Activated CD8-positive, alpha-beta memory T cell treated with anti-CD3 and anti-CD28 coated beads for 4 hours (primary cell): ENCODE data around the gene GPHN.
"Not testable (repeated sequence)": the region's sequence is repeated elsewhere in the genome, so short reads cannot be mapped to it uniquely, and the experiment has no call there.

Source experiments
- DNase-seq, 2 donors: peaks; one replicate each; pipeline ENCODE4 v3.0.0-alpha.2; 2020; ENCODE audit warnings: low read depth in 2 of 2

The GPHN gene

DNA sequence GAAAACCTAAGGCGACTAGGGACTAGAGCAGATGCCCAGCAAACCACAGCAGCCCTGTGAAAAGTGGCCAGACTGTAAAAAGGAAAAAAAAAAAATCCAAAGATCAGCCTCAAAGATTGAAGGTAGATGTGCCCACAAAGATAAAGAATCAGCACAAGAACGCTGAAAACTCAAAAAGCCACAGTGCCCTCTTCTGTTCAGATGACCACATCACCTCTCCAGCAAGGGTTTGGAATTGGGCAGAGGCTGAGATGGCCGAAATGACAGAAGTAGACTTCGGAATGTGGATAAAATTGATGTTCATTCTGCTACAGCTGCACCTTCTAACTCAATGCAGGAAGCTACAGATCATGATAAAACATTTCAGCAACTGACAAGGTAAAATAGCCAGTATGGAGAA is 154.4 kb downstream of the GPHN start:
- no peak for DNase-seq

DNA sequence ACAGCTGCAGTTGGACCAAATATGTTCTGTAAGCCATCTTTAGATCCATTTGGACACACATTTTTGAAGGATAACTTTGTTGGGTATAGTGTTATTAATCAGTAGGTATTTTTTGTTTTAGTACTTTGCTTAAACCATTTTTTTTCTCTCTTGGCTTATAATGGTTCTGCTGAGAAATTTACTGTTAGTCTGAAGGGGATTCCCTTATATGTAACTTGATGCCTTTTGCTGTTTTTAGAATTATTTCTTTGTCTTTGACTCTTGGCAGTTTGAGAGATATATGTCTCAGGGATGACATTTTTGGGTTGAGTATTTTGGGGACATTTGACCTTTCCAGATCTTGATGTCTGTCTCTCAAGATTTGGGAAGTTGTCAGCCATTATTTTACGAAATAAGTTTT is 169.8 kb downstream of the GPHN start:
- no peak for DNase-seq

DNA sequence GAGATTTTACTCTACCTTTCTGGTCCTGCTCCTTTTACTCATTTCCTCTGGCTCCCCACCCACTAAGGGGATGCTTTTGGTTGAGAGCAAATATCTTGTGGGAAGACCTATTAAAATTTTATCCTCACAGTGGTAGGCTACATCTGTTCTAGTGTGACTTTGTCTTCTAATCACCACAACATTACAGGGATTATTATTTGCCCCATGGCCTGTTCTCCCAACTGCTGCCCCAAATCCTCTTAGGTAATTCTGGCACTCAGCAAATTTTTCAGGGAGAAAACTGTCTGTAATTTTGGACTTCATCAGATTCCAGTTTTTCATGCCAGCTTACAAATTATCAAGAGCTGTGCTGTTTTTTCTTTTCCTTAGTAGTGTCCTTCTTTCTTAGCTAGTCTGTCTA is 172.3 kb downstream of the GPHN start:
- DNase-seq: no peak

- no peak for DNase-seq
Measured at GRCh38 chr14:66696326-66696725, 188.4 kb downstream of the GPHN start.

DNA sequence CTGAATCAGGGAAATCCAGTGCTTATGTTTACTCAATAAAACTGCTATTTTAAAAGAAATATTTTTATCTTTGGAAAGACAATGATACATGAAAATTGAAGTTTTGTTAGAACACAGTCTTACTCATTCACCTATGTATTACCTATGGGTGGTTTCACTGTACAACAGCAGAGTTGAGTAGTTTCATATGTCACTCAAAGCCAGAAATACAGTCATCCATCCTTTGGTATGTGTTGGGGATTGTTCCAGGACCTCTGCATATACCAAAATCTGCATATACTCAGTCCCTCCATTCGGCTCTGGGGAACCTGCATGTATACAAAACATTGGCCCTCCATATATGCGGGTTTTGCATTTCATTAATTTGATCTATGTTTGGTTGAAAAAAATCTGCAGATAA is 190.6 kb downstream of the GPHN start:
- DNase-seq: no peak

DNA sequence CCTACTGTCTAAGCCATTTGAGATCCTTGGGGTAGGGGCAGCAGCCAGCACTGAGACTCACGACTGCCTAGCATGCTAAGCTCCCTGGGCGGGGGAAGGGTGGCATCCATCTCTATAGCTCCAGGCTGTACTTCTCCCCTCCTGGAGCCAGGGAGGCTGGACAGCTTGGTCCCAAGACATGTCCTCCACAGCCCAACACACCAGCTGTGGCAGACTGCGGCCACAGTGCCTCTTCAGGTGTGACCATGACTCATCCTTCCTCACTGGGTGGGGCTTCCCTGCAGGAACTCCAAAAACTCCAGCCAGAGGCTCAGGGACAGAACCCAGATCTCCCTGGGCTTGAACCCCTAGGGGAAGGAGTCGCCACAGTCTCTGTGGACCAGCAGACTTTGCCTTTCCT is 193.9 kb downstream of the GPHN start:
- no peak for DNase-seq

GRCh38 chr14:66708267-66708666 is 200.3 kb downstream of the GPHN start:
- no peak for DNase-seq

DNA sequence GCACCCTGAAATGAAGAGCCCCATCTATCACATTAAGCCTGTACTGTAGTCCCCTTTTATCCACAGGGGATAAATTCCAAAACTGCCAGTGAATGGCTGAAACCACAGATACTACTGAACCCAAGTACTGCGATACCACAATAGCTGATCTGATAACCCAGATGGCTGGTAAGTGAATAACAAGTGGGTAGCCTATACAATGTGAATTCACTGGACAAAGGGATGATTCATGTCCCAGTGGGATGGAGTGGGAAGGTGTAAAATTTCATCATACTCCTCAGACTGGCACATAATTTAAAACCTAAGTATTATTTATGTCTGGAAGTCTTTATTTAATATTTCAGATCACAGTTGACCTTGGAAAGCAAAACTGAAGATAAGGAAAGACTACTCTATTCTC is 201.3 kb downstream of the GPHN start:
- DNase-seq: no peak

- DNase-seq: not testable (repeated sequence)
Measured at GRCh38 chr14:66714291-66714690, 206.3 kb downstream of the GPHN start.

GRCh38 chr14:66715313-66715712 is 207.4 kb downstream of the GPHN start:
- DNase-seq: not testable (repeated sequence)

DNA sequence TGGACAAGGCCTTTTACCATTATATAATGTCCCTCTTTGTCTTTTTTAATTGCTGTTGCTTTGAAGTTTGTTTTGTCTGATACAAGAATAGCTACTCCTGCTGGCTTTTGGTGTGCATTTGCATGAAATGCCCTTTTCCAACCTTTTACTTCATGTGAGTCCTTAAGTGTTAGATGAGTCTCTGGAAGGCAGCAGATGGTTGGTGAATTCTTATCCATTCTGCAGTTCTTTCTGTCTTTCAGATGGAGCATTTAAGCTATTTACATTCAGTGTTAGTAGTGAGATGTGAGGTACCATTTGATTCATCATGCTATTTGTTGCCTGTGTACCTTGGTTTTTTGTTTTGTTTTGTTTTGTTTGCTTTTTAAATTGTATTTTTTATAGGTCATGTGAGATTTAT is 208.3 kb downstream of the GPHN start:
- DNase-seq: no peak

DNA sequence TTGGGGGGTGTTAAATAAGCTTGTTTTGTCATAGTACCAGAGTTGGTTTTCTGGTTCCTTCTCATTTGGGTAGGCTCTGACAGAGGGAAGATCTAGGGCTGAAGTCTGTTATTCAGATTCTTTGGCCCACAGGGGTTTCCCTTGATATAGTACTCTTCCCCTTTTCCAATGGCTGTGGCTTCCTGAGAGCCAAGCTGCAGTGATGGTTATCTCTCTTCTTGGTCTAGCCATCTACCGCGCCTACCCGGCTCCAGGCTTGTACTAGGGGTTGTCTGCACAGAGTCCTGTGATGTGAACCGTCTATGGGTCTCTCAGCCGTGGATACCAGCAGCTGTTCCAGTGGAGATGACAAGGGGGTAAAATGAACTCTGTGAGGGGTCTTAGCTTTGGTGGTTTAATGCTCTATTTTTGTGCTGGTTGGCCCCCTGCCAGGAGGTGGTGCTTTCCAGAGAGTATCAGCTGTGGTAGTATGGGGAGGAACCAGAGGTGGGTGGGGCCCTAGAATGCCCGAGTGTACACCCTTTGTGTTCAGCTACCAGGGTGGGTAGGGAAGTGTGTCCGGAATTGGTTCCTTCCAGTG is 209.7 kb downstream of the GPHN start:
- DNase-seq: no peak

DNA sequence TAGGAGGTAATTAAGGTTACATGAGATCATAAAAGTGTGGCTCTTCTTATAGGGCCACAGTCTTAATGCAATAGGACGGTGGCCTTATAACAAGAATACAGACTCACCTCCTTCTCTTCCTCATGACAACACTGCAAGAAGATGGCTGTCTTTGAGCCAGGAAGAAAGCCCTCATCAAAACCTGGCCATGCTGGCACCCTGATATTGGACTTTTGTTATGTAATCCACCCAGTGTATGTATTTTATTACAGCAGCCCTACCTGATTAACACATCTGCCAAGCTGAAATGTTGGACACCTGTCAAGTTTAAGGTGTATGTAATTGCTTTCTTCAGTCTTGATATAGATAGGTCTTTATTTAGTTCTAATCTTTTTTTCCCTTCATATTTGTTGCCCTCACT is 217.0 kb downstream of the GPHN start:
- DNase-seq: no peak

GRCh38 chr14:66731298-66731697 is 223.4 kb downstream of the GPHN start:
- DNase-seq: not testable (repeated sequence)

DNA sequence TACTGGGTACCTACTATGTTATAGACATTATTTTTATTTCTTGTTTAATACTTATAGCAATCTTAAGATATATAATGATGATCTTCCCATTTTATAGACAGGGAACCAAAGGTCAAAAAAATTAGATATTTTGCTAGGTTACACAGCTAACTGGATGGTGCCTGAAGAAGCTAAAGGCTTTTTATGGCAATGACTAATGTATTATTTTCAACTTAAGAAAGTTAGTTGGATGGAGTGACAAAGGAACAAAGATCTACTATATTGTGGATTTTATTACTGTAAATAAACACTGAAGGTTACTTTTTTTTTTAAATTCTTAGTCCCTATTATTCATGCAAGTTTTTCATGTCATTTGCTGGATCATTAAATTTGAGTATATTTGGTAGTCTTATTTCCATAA is 227.9 kb downstream of the GPHN start:
- no peak for DNase-seq

DNA sequence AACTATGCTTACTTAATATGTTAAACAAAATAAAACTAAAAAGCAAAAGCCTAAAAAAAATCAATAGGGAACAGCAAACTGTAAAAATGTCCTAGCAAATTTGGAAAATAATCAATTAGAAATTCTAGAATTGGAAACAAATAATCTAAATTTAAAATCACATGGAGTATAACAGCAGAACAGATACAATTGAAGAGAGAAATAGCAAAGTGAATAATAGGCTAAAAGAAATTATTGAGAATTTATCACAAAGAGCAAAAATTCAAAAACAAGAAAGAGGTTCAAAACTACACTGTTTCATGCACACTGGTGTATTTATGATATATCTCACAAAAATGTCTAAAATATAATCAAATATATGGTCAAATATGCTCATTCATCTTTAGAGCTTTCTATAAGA is 231.9 kb downstream of the GPHN start:
- no peak for DNase-seq

DNA sequence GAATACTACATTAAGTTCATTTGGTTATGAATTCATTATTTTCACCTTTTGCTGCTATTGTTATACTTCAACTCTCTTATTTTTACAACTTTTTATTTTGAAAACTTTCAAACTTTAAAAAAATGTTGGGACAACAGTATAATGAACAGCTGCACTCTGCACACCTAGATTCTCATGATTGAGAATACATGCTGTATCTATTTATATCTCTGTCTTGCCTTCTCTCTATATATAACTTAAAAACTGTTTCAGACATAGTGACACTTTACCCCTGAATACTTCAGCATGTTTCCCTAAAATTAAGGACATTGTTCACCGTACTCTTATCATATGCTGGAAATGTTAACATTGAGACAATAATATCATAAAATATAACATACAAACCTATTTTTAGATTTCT is 237.1 kb downstream of the GPHN start:
- DNase-seq: no peak

DNA sequence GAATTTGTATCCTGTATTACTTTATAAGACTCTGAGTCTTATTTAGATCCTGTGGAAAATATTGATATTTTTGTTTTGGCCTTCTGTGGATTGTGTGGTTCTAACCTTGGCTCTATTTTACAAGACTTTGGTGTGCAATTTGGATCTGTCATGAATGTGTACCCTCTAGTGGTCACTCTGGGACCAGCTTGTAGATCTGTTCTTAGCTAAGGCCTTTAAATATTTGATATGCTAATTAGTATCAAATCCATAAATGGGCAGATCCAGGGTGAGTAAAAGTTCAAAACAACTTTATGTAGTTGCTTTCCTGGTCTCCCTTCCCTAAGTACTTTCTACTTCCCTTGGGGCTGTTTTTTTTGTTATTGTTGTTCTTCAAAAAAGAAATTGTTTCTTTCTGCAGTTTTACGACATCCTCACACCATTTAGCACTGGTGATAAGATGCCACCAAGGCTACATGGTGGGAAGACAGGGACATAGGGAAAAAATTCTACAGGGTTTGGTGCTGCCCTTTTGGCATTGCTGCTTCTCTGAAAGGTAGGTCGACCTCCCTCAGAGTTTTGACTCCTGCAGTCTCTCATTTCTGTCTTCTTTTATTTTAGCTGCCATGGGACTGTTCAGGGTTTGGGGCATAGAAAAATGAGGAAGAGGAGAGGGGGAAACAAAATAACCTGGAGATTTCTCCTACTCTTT is 238.5 kb downstream of the GPHN start:
- DNase-seq: no peak

- no peak for DNase-seq
Measured at GRCh38 chr14:66752109-66752508, 244.2 kb downstream of the GPHN start.

DNA sequence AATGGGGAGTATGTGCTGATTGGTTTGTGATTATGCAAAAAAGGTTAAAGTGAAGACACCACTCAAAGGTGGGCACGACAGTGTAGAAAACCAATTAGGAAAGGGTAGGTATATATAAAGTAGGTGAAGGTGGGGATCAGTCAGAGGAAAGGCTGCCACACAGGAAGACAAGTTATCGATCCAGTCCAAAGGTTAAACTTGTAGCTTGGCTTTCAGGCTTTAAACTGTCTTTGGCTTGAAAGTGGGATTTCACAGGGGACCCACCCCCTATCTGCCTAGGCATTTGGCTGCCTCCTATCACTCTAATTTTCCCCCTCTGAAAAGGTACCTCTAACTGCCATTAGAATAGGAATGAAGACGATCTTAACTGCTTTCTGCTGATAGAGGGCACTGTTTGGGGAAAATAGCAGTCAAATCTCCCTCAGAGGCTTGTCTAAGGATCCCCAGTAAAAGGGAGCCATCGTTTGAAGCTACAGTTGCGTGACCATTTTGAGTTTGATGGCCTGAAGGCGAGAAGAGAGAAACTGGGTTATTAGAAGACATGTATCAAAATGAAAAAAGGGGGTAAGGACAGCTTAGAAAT is 250.2 kb downstream of the GPHN start:
- no peak for DNase-seq

GRCh38 chr14:66772146-66772545 is 264.2 kb downstream of the GPHN start:
- DNase-seq: no peak

- DNase-seq: no peak
Measured at GRCh38 chr14:66782853-66783252, 274.9 kb downstream of the GPHN start.

- no peak for DNase-seq
Measured at GRCh38 chr14:66790101-66790500, 282.2 kb downstream of the GPHN start.

- no peak for DNase-seq
Measured at GRCh38 chr14:66802962-66803361, 295.0 kb downstream of the GPHN start.
